MM.1S (cell line): ENCODE data around the gene RBMS3.

Experiments used
- EZH2 ChIP-seq: fragments of 300-600 bp; sonication (generic); optimal IDR thresholded peaks from 2 replicates; pipeline ENCODE3; 2017; ENCODE audit warnings: low read depth, mild to moderate bottlenecking, antibody characterized with exemption, low read length, mixed read lengths
- EZH2phosphoT487 ChIP-seq: fragments of 300-600 bp; sonication (generic); IDR thresholded peaks from 2 replicates; pipeline ENCODE4 v1.6.1; 2018; ENCODE audit warnings: antibody characterized with exemption, low read length
- TF ChIP-seq, protein P1 (sequence below): fragments of 300-600 bp; sonication (generic); IDR thresholded peaks from 2 replicates; pipeline ENCODE4 v1.5.1; 2016; ENCODE audit warnings: antibody characterized with exemption, low read length, mixed read lengths

DNA sequence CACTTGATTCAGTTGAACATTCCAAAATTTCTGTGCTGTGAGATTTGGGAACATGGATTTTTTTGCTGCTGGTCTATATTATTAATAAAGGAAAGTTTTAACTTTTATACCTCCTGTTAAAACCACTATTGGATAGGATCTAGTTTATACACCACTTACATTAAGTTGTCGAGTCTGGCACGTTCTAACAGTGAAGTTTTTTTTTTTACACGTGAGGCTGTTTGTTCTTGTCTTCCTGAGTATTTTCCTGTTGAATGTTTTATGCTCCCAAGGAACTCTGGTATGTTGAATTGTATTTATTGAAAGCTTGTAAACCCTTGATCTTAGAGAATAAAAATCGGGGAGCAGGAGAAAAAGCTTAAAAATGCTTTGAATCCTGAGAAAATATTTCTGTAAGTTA, 338.8 kb downstream of the RBMS3 start:
- no peak for TF ChIP-seq EZH2
- TF ChIP-seq, protein P1, sequence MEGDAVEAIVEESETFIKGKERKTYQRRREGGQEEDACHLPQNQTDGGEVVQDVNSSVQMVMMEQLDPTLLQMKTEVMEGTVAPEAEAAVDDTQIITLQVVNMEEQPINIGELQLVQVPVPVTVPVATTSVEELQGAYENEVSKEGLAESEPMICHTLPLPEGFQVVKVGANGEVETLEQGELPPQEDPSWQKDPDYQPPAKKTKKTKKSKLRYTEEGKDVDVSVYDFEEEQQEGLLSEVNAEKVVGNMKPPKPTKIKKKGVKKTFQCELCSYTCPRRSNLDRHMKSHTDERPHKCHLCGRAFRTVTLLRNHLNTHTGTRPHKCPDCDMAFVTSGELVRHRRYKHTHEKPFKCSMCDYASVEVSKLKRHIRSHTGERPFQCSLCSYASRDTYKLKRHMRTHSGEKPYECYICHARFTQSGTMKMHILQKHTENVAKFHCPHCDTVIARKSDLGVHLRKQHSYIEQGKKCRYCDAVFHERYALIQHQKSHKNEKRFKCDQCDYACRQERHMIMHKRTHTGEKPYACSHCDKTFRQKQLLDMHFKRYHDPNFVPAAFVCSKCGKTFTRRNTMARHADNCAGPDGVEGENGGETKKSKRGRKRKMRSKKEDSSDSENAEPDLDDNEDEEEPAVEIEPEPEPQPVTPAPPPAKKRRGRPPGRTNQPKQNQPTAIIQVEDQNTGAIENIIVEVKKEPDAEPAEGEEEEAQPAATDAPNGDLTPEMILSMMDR = no peak
- no peak for TF ChIP-seq EZH2phosphoT487
